Measurements from ENCODE around the gene HS3ST4. TPM values are rescaled to one million over a fixed set of nuclear protein-coding genes. Genes with fewer than 3 reads are reported as not detected.

Gene HS3ST4
- polyA plus RNA-seq, 1 experiment, result not detected

- TF ChIP-seq CTCF (IDR thresholded peaks at IDR 0.05; ENCODE audit: low read depth, low read length), result no peak
- Histone ChIP-seq H3K4me3 (ENCODE audit: low read depth, low read length) (no peak overlapping the region), H3K27ac (ENCODE audit: low read depth, low read length) (no peak overlapping the region), H3K9me3 (ENCODE audit: control insufficient read depth, insufficient read depth, low read length) (peaks cover 19% of the 10 kb centered on the region; the same call in 1 of the 2 replicates), H3K27me3 (ENCODE audit: control insufficient read depth, insufficient read depth, low read length) (no peaks in the 10 kb centered on the region)
- DNase-seq (ENCODE audit: low read depth, low spot score), result no peak
- ChIA-PET POLR2A (no interaction called here), CTCF (no interaction called here)
Observed at GRCh38 chr16:25977121-25977520, 285.4 kb downstream of the HS3ST4 start.

GRCh38 chr16:25978218-25978617 lies 286.5 kb downstream of the HS3ST4 start:
- Histone ChIP-seq H3K4me3 (ENCODE audit: low read depth, low read length) (no peak overlapping the region), H3K9me3 (ENCODE audit: control insufficient read depth, insufficient read depth, low read length) (peaks cover 20% of the 10 kb centered on the region; the same call in 1 of the 2 replicates), H3K27ac (ENCODE audit: low read depth, low read length) (no peak overlapping the region), H3K27me3 (ENCODE audit: control insufficient read depth, insufficient read depth, low read length) (no peaks in the 10 kb centered on the region)
- POLR2A ChIA-PET, result no interaction called here
- no peak for TF ChIP-seq CTCF (IDR thresholded peaks at IDR 0.05; ENCODE audit: low read depth, low read length)
- CTCF ChIA-PET, result no interaction called here
- no peak for DNase-seq (ENCODE audit: low read depth, low spot score)

- no peak overlapping the region for H3K27ac ChIP-seq (ENCODE audit: low read depth, low read length)
- CTCF ChIA-PET, result no interaction called here
- no peak overlapping the region for H3K4me3 ChIP-seq (ENCODE audit: low read depth, low read length)
- POLR2A ChIA-PET, result no interaction called here
- no peaks in the 10 kb centered on the region for H3K27me3 ChIP-seq (ENCODE audit: control insufficient read depth, insufficient read depth, low read length)
- H3K9me3 ChIP-seq (ENCODE audit: control insufficient read depth, insufficient read depth, low read length), result peaks cover 11% of the 10 kb centered on the region
- DNase-seq (ENCODE audit: low read depth, low spot score), result no peak
- TF ChIP-seq CTCF (IDR thresholded peaks at IDR 0.05; ENCODE audit: low read depth, low read length), result no peak
Observed at GRCh38 chr16:25988084-25988483, 296.3 kb downstream of the HS3ST4 start.

- DNase-seq (ENCODE audit: low read depth, low spot score), result no peak
- ChIA-PET POLR2A (no interaction called here), CTCF (no interaction called here)
- Histone ChIP-seq H3K4me3 (ENCODE audit: low read depth, low read length) (no peak overlapping the region), H3K27me3 (ENCODE audit: control insufficient read depth, insufficient read depth, low read length) (no peaks in the 10 kb centered on the region), H3K27ac (ENCODE audit: low read depth, low read length) (no peak overlapping the region), H3K9me3 (ENCODE audit: control insufficient read depth, insufficient read depth, low read length) (peaks cover 11% of the 10 kb centered on the region)
- TF ChIP-seq CTCF (IDR thresholded peaks at IDR 0.05; ENCODE audit: low read depth, low read length), result no peak
Observed at GRCh38 chr16:25988882-25989281, 297.1 kb downstream of the HS3ST4 start.

GRCh38 chr16:25996052-25996451 lies 304.3 kb downstream of the HS3ST4 start:
- TF ChIP-seq CTCF (IDR thresholded peaks at IDR 0.05; ENCODE audit: low read depth, low read length), result no peak
- H3K27ac ChIP-seq (ENCODE audit: low read depth, low read length), result no peak overlapping the region
- CTCF ChIA-PET, result no interaction called here
- H3K4me3 ChIP-seq (ENCODE audit: low read depth, low read length), result no peak overlapping the region
- H3K27me3 ChIP-seq (ENCODE audit: control insufficient read depth, insufficient read depth, low read length), result no peaks in the 10 kb centered on the region
- DNase-seq (ENCODE audit: low read depth, low spot score), result no peak
- H3K9me3 ChIP-seq (ENCODE audit: control insufficient read depth, insufficient read depth, low read length), result peaks cover 10% of the 10 kb centered on the region
- POLR2A ChIA-PET, result no interaction called here
